SU-DHL-6 (cell line): Measurements from ENCODE around the gene CADPS.

Source experiments
- H2AFZ ChIP-seq: fragments of 200-600 bp; sonication (generic); 2 replicates; pipeline ENCODE4 v1.6.1; 2014; ENCODE audit warnings: low read depth, mild to moderate bottlenecking, moderate library complexity, mixed read lengths, antibody characterized with exemption, low read length; ENCODE audit not compliant: severe bottlenecking
- H3F3A ChIP-seq: fragments of 200-600 bp; shearing (Covaris generic); 2 replicates; pipeline ENCODE4 v1.6.0; 2016; ENCODE audit warnings: antibody characterized with exemption, mild to moderate bottlenecking; ENCODE audit not compliant: insufficient read depth
- H3K27ac ChIP-seq: fragments of 200-600 bp; sonication (generic); 2 replicates; pipeline ENCODE4 v1.5.1; 2016; ENCODE audit warnings: low read depth, mild to moderate bottlenecking, low read length, moderate library complexity, mixed read lengths
- H3K27me3 ChIP-seq: fragments of 200-600 bp; sonication (generic), shearing (Covaris generic); 2 replicates; pipeline ENCODE4 v1.6.0; 2014; ENCODE audit warnings: mild to moderate bottlenecking, low read length
- H3K36me3 ChIP-seq: fragments of 200-600 bp; sonication (generic); 2 replicates; pipeline ENCODE4 v1.6.1; 2014; ENCODE audit warnings: mild to moderate bottlenecking, low read length, mixed read lengths
- H3K4me2 ChIP-seq: fragments of 300-600, 200-600 bp; shearing (Covaris generic), sonication (generic); 2 replicates; pipeline ENCODE4 v1.6.0; 2014; ENCODE audit warnings: low read length, low read depth, mild to moderate bottlenecking; ENCODE audit not compliant: poor library complexity, severe bottlenecking
- H3K4me3 ChIP-seq: fragments of 200-600 bp; sonication (generic); 2 replicates; pipeline ENCODE4 v1.5.1; 2014; ENCODE audit warnings: antibody characterized with exemption, low read length, mild to moderate bottlenecking, mixed read lengths; ENCODE audit not compliant: insufficient read depth, poor library complexity, severe bottlenecking
- H3K79me2 ChIP-seq: fragments of 200-600 bp; sonication (generic); 2 replicates; pipeline ENCODE4 v1.6.1; 2014; ENCODE audit warnings: mild to moderate bottlenecking, low read length, moderate library complexity; ENCODE audit not compliant: insufficient read depth
- H3K9ac ChIP-seq: fragments of 200-600 bp; sonication (generic); 2 replicates; pipeline ENCODE4 v1.7.0; 2014; ENCODE audit warnings: mild to moderate bottlenecking, low read length
- H3K9me2 ChIP-seq: fragments of 200-600 bp; sonication (generic); replicated peaks from 2 replicates; pipeline ENCODE4 v1.6.1; 2014; ENCODE audit warnings: low read length; ENCODE audit not compliant: insufficient read depth
- H3K9me3 ChIP-seq: fragments of 200-600 bp; sonication (generic); 2 replicates; pipeline ENCODE4 v1.6.1; 2014; ENCODE audit warnings: low read length, mixed read lengths; ENCODE audit not compliant: insufficient read depth
- H4K20me1 ChIP-seq: fragments of 200-600 bp; sonication (generic); 2 replicates; pipeline ENCODE4 v1.6.1; 2014; ENCODE audit warnings: low read depth, mild to moderate bottlenecking, antibody characterized with exemption, low read length, moderate library complexity, mixed read lengths
- EZH2phosphoT487 ChIP-seq: fragments of 200-600 bp; sonication (generic), shearing (Covaris generic); conservative IDR thresholded peaks from 2 replicates; pipeline ENCODE4 v1.6.1; 2018; ENCODE audit warnings: mild to moderate bottlenecking, antibody characterized with exemption, low read length, moderate library complexity, mixed read lengths
- TF ChIP-seq, protein P1 (sequence below): fragments of 200-600 bp; sonication (generic); IDR thresholded peaks from one replicate; pipeline ENCODE4 v1.5.1; 2017; ENCODE audit warnings: antibody characterized with exemption, mild to moderate bottlenecking, low read length, moderate library complexity; ENCODE audit not compliant: insufficient read depth, poor library complexity, severe bottlenecking

The CADPS gene

DNA sequence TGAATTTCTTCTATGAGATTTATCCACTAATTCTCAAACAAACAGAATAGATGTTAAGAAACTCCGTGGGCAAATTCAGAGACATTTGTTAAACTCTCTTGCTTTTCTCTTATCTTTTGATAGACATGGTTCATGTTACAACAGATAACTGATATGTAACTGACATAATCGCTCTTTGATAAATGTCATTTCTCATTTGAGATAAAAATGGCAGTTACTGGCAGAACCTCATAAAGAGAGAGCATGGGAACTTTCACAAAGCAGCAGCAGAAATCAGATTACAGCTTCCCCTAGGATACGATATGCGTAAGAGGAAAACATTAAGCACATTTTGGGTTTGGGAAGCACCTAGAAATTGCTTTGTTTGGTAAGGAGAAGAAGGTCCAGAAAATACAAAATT is 126.1 kb downstream of the CADPS start:
- Histone ChIP-seq H2AFZ (no peak overlapping the region), H3F3A (no peaks in the 10 kb centered on the region; the same call in 1 of the 2 replicates), H3K9ac (no peak overlapping the region), H3K9me2 (no peaks in the 10 kb centered on the region), H3K4me3 (no peak overlapping the region), H3K9me3 (no peaks in the 10 kb centered on the region), H4K20me1 (no peaks in the 10 kb centered on the region), H3K4me2 (no peak overlapping the region), H3K79me2 (no peaks in the 10 kb centered on the region), H3K27ac (no peak overlapping the region), H3K27me3 (no peaks in the 10 kb centered on the region), H3K36me3 (no peaks in the 10 kb centered on the region)
- TF ChIP-seq, protein P1, sequence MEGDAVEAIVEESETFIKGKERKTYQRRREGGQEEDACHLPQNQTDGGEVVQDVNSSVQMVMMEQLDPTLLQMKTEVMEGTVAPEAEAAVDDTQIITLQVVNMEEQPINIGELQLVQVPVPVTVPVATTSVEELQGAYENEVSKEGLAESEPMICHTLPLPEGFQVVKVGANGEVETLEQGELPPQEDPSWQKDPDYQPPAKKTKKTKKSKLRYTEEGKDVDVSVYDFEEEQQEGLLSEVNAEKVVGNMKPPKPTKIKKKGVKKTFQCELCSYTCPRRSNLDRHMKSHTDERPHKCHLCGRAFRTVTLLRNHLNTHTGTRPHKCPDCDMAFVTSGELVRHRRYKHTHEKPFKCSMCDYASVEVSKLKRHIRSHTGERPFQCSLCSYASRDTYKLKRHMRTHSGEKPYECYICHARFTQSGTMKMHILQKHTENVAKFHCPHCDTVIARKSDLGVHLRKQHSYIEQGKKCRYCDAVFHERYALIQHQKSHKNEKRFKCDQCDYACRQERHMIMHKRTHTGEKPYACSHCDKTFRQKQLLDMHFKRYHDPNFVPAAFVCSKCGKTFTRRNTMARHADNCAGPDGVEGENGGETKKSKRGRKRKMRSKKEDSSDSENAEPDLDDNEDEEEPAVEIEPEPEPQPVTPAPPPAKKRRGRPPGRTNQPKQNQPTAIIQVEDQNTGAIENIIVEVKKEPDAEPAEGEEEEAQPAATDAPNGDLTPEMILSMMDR = no peak
- no peak for TF ChIP-seq EZH2phosphoT487

DNA sequence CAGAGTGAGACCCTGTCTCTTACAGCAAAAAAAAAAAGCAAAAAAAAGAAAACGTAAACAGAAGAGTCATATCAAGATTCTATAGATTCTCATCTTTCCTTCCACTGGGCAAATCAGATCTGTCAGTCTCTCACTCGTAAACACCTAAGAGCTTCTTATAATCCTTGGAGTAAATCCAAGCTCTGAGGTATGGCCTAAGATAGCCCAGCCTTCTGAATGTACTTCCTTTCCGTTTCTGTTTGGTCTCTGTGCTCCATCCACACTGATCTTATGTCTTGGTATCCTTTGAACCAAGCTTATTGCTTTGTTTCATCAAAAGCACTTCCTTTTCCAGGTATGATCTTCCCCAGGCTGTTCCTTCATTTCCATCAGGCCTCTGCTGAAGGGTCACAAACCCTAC is 137.8 kb downstream of the CADPS start:
- H3K27me3 ChIP-seq = no peaks in the 10 kb centered on the region

DNA sequence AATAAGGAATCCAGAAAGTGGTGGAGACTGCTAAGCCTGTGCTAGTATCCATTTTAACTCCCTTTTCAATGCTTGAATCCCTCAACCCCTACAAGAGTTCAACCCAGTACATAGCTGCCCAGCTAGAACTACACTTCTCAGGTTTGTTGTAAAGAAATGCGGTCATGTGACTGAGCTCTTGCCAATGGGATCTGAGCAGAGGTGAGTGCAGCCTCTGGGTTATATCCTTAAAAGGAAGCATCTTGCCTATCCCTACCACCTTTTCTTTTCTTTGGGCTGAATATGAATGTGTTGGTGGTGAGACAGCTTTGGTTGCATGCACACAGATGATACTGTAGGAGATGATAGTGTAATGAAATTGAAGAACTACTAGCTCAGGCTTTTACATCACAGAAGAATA is 139.7 kb downstream of the CADPS start:
- Histone ChIP-seq H3K4me3 (no peak overlapping the region), H3K9me3 (no peaks in the 10 kb centered on the region), H3K4me2 (no peak overlapping the region), H3K27ac (no peak overlapping the region), H3K79me2 (no peaks in the 10 kb centered on the region), H3F3A (no peaks in the 10 kb centered on the region), H4K20me1 (no peaks in the 10 kb centered on the region), H3K9me2 (no peaks in the 10 kb centered on the region), H2AFZ (no peak overlapping the region), H3K36me3 (no peaks in the 10 kb centered on the region), H3K27me3 (no peaks in the 10 kb centered on the region), H3K9ac (no peak overlapping the region)
- TF ChIP-seq EZH2phosphoT487 = no peak
- TF ChIP-seq, protein P1 = no peak

More for the DNA sequence above, 137.8 kb downstream of the CADPS start:
- no peaks in the 10 kb centered on the region for H3K36me3 ChIP-seq
- no peaks in the 10 kb centered on the region for H4K20me1 ChIP-seq
- TF ChIP-seq EZH2phosphoT487 = no peak
- TF ChIP-seq, protein P1 = no peak
- no peak overlapping the region for H3K4me2 ChIP-seq
- H3K9ac ChIP-seq = no peak overlapping the region
- no peaks in the 10 kb centered on the region for H3K9me3 ChIP-seq
- no peaks in the 10 kb centered on the region for H3K79me2 ChIP-seq
- no peak overlapping the region for H2AFZ ChIP-seq
- no peak overlapping the region for H3K4me3 ChIP-seq
- no peaks in the 10 kb centered on the region for H3K9me2 ChIP-seq
- no peak overlapping the region for H3K27ac ChIP-seq
- no peaks in the 10 kb centered on the region for H3F3A ChIP-seq
